Hepatocyte (in vitro differentiated cells): ENCODE results near the gene SLC29A4. TPM values are rescaled to one million over a fixed set of nuclear protein-coding genes. Genes with fewer than 3 reads are reported as not detected.

ENCODE experiments used
- DNase-seq: peaks from one replicate; pipeline ENCODE4 v3.0.0-alpha.2; 2016; ENCODE audit warnings: low spot score
- H2AFZ ChIP-seq: fragments of 200-600 bp; sonication (generic); 2 replicates; pipeline ENCODE4 v1.6.0; 2016; ENCODE audit warnings: antibody characterized with exemption, mild to moderate bottlenecking
- H3K27ac ChIP-seq: fragments of 200-600 bp; sonication (generic); 2 replicates; pipeline ENCODE4 v1.5.1; 2016; ENCODE audit warnings: mild to moderate bottlenecking
- H3K27me3 ChIP-seq: fragments of 200-600 bp; sonication (generic); 2 replicates; pipeline ENCODE4 v1.6.1; 2016
- H3K36me3 ChIP-seq: fragments of 200-600 bp; sonication (generic); replicated peaks from 2 replicates; pipeline ENCODE4 v1.5.1; 2016; ENCODE audit warnings: low read depth; ENCODE audit not compliant: insufficient read depth
- H3K4me1 ChIP-seq: fragments of 200-600 bp; sonication (generic); 2 replicates; pipeline ENCODE4 v1.5.1; 2016; ENCODE audit warnings: mild to moderate bottlenecking, moderate library complexity; ENCODE audit not compliant: insufficient read depth
- H3K4me2 ChIP-seq: fragments of 200-600 bp; sonication (generic); 2 replicates; pipeline ENCODE4 v1.6.0; 2016
- H3K4me3 ChIP-seq: fragments of 200-600 bp; sonication (generic); 2 replicates; pipeline ENCODE4 v1.5.1; 2016; ENCODE audit warnings: mild to moderate bottlenecking
- H3K79me2 ChIP-seq: fragments of 200-600 bp; sonication (generic); 2 replicates; pipeline ENCODE4 v1.6.0; 2017; ENCODE audit warnings: mild to moderate bottlenecking
- H3K9me2 ChIP-seq: fragments of 200-600 bp; sonication (generic); replicated peaks from 2 replicates; pipeline ENCODE4 v1.6.0; 2017; ENCODE audit warnings: mild to moderate bottlenecking; ENCODE audit not compliant: insufficient read depth
- H3K9me3 ChIP-seq: fragments of 200-600 bp; sonication (generic); 2 replicates; pipeline ENCODE4 v1.5.1; 2016; ENCODE audit warnings: low read depth, mild to moderate bottlenecking
- H4K20me1 ChIP-seq: fragments of 200-600 bp; sonication (generic); 2 replicates; pipeline ENCODE4 v1.6.0; 2016; ENCODE audit warnings: mild to moderate bottlenecking; ENCODE audit not compliant: insufficient read depth, poor library complexity, severe bottlenecking
- EZH2 ChIP-seq: fragments of 200-600 bp; sonication (generic); IDR thresholded peaks from 2 replicates; pipeline ENCODE4 v1.6.1; 2016; ENCODE audit warnings: antibody characterized with exemption, mild to moderate bottlenecking, borderline replicate concordance
- EZH2phosphoT487 ChIP-seq: fragments of 200-600 bp; sonication (generic); IDR thresholded peaks from one replicate; pipeline ENCODE4 v1.6.1; 2018; ENCODE audit warnings: antibody characterized with exemption, mild to moderate bottlenecking, low read depth, moderate library complexity; ENCODE audit not compliant: unreplicated experiment, severe bottlenecking
- WGBS: methylation state at CpG from one replicate; pipeline ENCODE4 v1.1.6; 2016; ENCODE audit warnings: low lambda C conversion rate; ENCODE audit errors: missing lambda C conversion rate; 5-methylcytosine and 5-hydroxymethylcytosine counted together
- polyA plus RNA-seq: library from polyadenylated mRNA; unstranded; fragments of >200 nt; fragmentation: Nextera tagmentation; extraction: Ambion mirVana; gene quantifications from 2 replicates; pipeline ENCODE4 v1.2.1, GENCODE V29; 2016
- total RNA-seq: library from RNA; depleted of rRNA; stranded (reverse); fragments of >200 nt; gene quantifications from 2 replicates; pipeline ENCODE4 v1.2.3, GENCODE V29; 2014
- TF ChIP-seq, protein P1 (sequence below): fragments of 200-600 bp; sonication (generic); IDR thresholded peaks from 2 replicates; pipeline ENCODE4 v1.5.1; 2016; ENCODE audit warnings: antibody characterized with exemption, mild to moderate bottlenecking; ENCODE audit not compliant: poor library complexity

Gene SLC29A4
- total and polyA plus RNA-seq, 2 experiments from 2014 or later: 21.9 to 36.1 TPM

DNA sequence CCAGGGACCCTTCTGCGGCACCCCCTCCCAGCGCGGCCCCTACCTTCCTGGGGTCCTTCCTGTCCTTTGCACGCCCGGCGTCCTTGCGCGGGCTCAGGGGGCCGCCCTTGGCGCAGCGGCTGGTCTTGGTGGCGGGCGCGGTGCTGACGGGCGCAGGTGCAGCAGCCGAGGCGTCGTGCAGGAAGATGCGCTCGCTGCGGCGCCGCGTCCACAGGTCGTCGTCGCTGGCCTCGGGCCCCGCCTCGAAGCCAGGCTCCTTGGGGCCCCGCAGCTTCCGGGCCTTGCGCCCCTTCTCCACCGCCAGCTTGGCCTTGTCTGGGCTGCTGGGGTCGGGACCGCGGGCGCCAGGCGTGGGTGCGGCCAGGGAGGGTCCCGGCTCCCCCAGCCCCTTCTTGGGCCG, 49.8 kb downstream of the SLC29A4 start:
- TF ChIP-seq EZH2: no peak
- Histone ChIP-seq H3K4me1 (no peaks in the 10 kb centered on the region), H3K27me3 (no peaks in the 10 kb centered on the region), H3K9me2 (no peaks in the 10 kb centered on the region), H3K4me2 (no peak overlapping the region), H2AFZ (no peak overlapping the region), H3K9me3 (no peaks in the 10 kb centered on the region), H4K20me1 (peaks cover 8% of the 10 kb centered on the region), H3K79me2 (peaks cover 40% of the 10 kb centered on the region), H3K27ac (no peak overlapping the region), H3K36me3 (peaks cover 5% of the 10 kb centered on the region), H3K4me3 (no peak overlapping the region)
- 98% methylated on average over 36 of the region's 43 CpGs for whole genome bisulfite sequencing
- no peak for DNase-seq

DNA sequence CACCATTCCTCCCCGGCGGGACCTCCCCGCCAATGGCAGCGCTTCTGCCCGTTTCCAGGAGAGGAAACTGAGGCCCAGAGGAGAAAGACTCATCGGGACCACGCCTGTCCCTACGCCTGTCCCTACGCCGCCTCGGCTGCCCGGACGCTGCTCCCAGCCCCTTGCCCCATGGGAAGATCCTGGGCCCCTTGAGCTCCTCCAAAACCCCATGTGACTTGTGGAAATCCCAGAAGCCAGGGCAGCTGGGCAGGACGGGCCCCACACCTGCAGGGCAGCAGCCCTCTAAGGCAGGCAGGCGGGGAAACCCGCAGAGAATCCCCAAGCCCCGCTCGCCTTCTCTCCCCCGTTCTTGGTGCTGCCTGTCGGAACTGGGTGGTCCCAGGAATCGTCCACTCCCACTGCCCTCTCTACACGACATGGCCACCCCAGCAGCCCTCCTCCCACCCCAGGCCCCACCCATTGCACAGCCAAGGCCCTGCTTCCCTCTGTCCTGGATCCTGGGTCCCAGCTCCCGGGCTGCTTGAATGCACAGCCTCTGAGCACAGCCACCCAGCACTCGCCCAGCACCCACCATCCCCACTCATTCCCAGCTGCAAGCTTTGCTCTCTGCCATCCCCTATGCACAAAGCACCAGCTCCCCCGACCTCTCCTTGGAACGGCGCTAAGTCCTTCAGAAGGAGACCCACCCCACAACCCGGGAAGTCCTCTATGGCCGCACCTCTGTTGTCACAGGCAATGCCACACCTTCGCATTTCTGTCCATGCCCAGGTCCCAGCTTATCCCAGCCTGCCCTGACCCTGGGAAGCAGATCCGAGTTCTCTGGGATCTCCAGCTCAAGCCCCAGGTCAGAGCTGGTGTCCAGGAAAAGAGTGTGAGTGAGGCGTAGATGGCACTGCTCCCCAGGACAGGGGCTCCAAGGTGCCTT, 50.6 kb downstream of the SLC29A4 start:
- WGBS: 92% methylated on average over 25 of the region's 32 CpGs
- Histone ChIP-seq H3K9me3 (no peaks in the 10 kb centered on the region), H3K36me3 (peaks cover 5% of the 10 kb centered on the region), H3K27ac (no peak overlapping the region), H3K79me2 (peaks cover 43% of the 10 kb centered on the region), H2AFZ (no peak overlapping the region), H3K4me3 (no peak overlapping the region), H3K4me1 (no peaks in the 10 kb centered on the region), H4K20me1 (peaks cover 4% of the 10 kb centered on the region), H3K27me3 (no peaks in the 10 kb centered on the region), H3K4me2 (no peak overlapping the region), H3K9me2 (no peaks in the 10 kb centered on the region)
- DNase-seq: no peak
- TF ChIP-seq, protein P1, sequence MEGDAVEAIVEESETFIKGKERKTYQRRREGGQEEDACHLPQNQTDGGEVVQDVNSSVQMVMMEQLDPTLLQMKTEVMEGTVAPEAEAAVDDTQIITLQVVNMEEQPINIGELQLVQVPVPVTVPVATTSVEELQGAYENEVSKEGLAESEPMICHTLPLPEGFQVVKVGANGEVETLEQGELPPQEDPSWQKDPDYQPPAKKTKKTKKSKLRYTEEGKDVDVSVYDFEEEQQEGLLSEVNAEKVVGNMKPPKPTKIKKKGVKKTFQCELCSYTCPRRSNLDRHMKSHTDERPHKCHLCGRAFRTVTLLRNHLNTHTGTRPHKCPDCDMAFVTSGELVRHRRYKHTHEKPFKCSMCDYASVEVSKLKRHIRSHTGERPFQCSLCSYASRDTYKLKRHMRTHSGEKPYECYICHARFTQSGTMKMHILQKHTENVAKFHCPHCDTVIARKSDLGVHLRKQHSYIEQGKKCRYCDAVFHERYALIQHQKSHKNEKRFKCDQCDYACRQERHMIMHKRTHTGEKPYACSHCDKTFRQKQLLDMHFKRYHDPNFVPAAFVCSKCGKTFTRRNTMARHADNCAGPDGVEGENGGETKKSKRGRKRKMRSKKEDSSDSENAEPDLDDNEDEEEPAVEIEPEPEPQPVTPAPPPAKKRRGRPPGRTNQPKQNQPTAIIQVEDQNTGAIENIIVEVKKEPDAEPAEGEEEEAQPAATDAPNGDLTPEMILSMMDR: no peak
- TF ChIP-seq EZH2phosphoT487: no peak
- TF ChIP-seq EZH2: no peak

- H3K36me3 ChIP-seq: peaks cover 5% of the 10 kb centered on the region
- H3K4me1 ChIP-seq: no peaks in the 10 kb centered on the region
- no peak for DNase-seq
- no peak overlapping the region for H3K27ac ChIP-seq
- no peak for TF ChIP-seq EZH2phosphoT487
- TF ChIP-seq EZH2: no peak
- TF ChIP-seq, protein P1: no peak
- no peaks in the 10 kb centered on the region for H3K27me3 ChIP-seq
- no peak overlapping the region for H3K4me2 ChIP-seq
- H3K79me2 ChIP-seq: peaks cover 45% of the 10 kb centered on the region
- H3K9me3 ChIP-seq: no peaks in the 10 kb centered on the region
- 96% methylated on average over 8 of the region's 8 CpGs for WGBS
- H3K9me2 ChIP-seq: no peaks in the 10 kb centered on the region
- H2AFZ ChIP-seq: no peak overlapping the region
- peaks cover 4% of the 10 kb centered on the region for H4K20me1 ChIP-seq
- no peak overlapping the region for H3K4me3 ChIP-seq
Observed at GRCh38 chr7:5334671-5335070, 51.9 kb downstream of the SLC29A4 start.

DNA sequence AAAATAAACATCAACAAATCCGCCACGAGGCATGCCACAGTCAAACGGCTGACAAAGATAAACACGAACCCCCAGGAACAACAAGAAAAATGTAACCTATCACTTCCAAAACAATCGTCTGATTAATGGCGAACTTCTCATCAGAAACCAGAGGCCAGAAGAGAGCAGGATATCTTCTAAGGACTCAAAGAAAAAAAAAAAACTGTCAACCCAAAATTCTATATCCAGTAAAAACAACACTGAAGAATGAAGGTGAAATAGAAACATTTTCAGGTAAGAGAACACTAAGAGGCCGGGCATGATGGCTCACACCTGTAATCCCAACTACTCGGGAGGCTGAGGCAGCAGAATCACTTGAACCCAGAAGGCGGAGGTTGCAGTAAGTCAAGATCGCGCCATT, 54.3 kb downstream of the SLC29A4 start:
- Histone ChIP-seq H3K4me1 (no peaks in the 10 kb centered on the region), H4K20me1 (peaks cover 4% of the 10 kb centered on the region), H3K4me3 (no peak overlapping the region), H3K9me3 (no peaks in the 10 kb centered on the region), H3K36me3 (peaks cover 5% of the 10 kb centered on the region), H3K79me2 (peaks cover 38% of the 10 kb centered on the region), H3K4me2 (no peak overlapping the region), H3K27ac (no peak overlapping the region), H2AFZ (no peak overlapping the region), H3K27me3 (no peaks in the 10 kb centered on the region), H3K9me2 (no peaks in the 10 kb centered on the region)
- no peak for DNase-seq
- 94% methylated on average over 11 of the region's 11 CpGs for WGBS
- no peak for TF ChIP-seq EZH2phosphoT487
- TF ChIP-seq EZH2: no peak
- TF ChIP-seq, protein P1: no peak
